CD8-positive, alpha-beta memory T cell (primary cell): ENCODE data around the gene TCAP. TPM values are rescaled to one million over a fixed set of nuclear protein-coding genes. Genes with fewer than 3 reads are reported as not detected.

Experiments
- CTCF ChIA-PET: fragments of 350-600 bp; sonication (Branson Sonifier 250); formaldehyde crosslinking; loops from one replicate; lab custom pipeline; 2021; ENCODE audit warnings: antibody characterized with exemption; lab: Charles Lee
- POLR2A ChIA-PET: fragments of 350-600 bp; sonication (Branson Sonifier 250); formaldehyde crosslinking; loops from one replicate; lab custom pipeline; 2021; ENCODE audit warnings: antibody characterized with exemption; lab: Charles Lee
- DNase-seq, 5 donors: peaks; one replicate each; pipeline versions ENCODE4 v3.0.0 to v3.0.0-alpha.2; 2020 to 2022; ENCODE audit warnings: mixed read lengths in 1 of 5
- H3K27ac ChIP-seq: one replicate; pipeline ENCODE4 v1.7.0; 2013; ENCODE audit warnings: low read depth, mild to moderate bottlenecking, low read length, moderate library complexity
- H3K27me3 ChIP-seq: 2 replicates; pipeline ENCODE4 v1.7.0; 2013; ENCODE audit warnings: low read length, mild to moderate bottlenecking; ENCODE audit not compliant: insufficient read depth, poor library complexity, severe bottlenecking
- H3K36me3 ChIP-seq: 2 replicates; pipeline ENCODE4 v1.7.0; 2013; ENCODE audit warnings: mild to moderate bottlenecking, low read length, moderate library complexity; ENCODE audit not compliant: insufficient read depth
- H3K4me1 ChIP-seq: 2 replicates; pipeline ENCODE4 v1.7.0; 2013; ENCODE audit warnings: mild to moderate bottlenecking, low read length, moderate library complexity; ENCODE audit not compliant: insufficient read depth
- H3K4me3 ChIP-seq: 2 replicates; pipeline ENCODE4 v1.7.0; 2013; ENCODE audit warnings: mild to moderate bottlenecking, low read length
- H3K9me3 ChIP-seq: 2 replicates; pipeline ENCODE4 v1.7.0; 2013; ENCODE audit warnings: mild to moderate bottlenecking, low read length
- H3K27ac Mint-ChIP-seq, 8 donors: one replicate each; pipeline ENCODE4 v1.8.0; 2020 to 2021; ENCODE audit warnings: mixed read lengths in 8 of 8, mild to moderate bottlenecking in 6 of 8, inconsistent platforms in 3 of 8, moderate library complexity in 3 of 8
- H3K27me3 Mint-ChIP-seq, 2 donors: one replicate each; pipeline ENCODE4 v1.8.0; 2020 to 2021; ENCODE audit warnings: mixed read lengths in 2 of 2, mild to moderate bottlenecking in 1 of 2, moderate library complexity in 1 of 2
- H3K36me3 Mint-ChIP-seq, 3 donors: one replicate each; pipeline ENCODE4 v1.8.0; 2020 to 2021; ENCODE audit warnings: mixed read lengths in 3 of 3, inconsistent platforms in 1 of 3, mild to moderate bottlenecking in 1 of 3
- H3K4me1 Mint-ChIP-seq, 3 donors: one replicate each; pipeline ENCODE4 v1.8.0; 2020 to 2021; ENCODE audit warnings: mixed read lengths in 3 of 3, inconsistent platforms in 1 of 3, mild to moderate bottlenecking in 1 of 3
- H3K4me3 Mint-ChIP-seq, 7 donors: one replicate each; pipeline ENCODE4 v1.8.0; 2020 to 2021; ENCODE audit warnings: mixed read lengths in 7 of 7, mild to moderate bottlenecking in 6 of 7, moderate library complexity in 4 of 7, inconsistent platforms in 2 of 7
- H3K9me3 Mint-ChIP-seq, 5 donors: one replicate each; pipeline ENCODE4 v1.8.0; 2020 to 2022; ENCODE audit warnings: mixed read lengths in 5 of 5, mild to moderate bottlenecking in 3 of 5, moderate library complexity in 2 of 5, inconsistent platforms in 1 of 5
- polyA plus RNA-seq: library from polyadenylated mRNA; unstranded; fragments of 300-500 nt; fragmentation: Illumina TruSeq; gene quantifications from one replicate; pipeline ENCODE4 v1.2.3, GENCODE V29; 2021
- total RNA-seq, 2 experiments: library from RNA; stranded (reverse); gene quantifications; one replicate each; pipeline ENCODE4 v1.2.3, GENCODE V29; 2021

Gene TCAP
- total and polyA plus RNA-seq, 3 experiments from 2014 or later = 0.97 to 1.6 TPM; not detected in 1

DNA sequence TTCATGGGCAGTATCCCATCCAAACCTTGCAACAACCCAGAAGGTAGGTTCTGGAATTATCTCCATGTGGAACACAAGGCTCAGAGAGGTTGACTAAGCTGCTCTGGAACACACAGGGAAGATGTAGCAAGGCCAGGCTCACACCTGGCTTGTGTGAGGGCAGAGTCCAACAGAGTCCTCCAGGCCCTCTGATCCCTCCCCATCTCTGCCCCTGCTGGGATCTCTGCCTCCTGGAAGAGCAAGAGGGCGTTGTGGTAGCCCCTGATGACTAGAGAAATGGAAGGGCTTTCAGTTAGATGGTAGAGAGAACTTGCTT, 45.4 kb upstream of the TCAP start:
- peaks cover 0 to 13% of the 10 kb centered on the region in 2 donors for H3K27me3 Mint-ChIP-seq
- H3K27ac ChIP-seq = no peak overlapping the region
- peaks cover 20 to 30% (median 20%) of the 10 kb centered on the region in 3 donors for H3K4me1 Mint-ChIP-seq
- H3K27ac Mint-ChIP-seq = peak overlapping the region in 1 of 8 donors; percentile 56
- peaks cover 4% of the 10 kb centered on the region for H3K27me3 ChIP-seq
- H3K36me3 ChIP-seq = no peaks in the 10 kb centered on the region
- H3K4me1 ChIP-seq = peaks cover 27% of the 10 kb centered on the region
- peak overlapping the region in 1 of 7 donors; percentile 20 for H3K4me3 Mint-ChIP-seq
- H3K9me3 ChIP-seq = no peaks in the 10 kb centered on the region
- ChIA-PET POLR2A (interaction anchor here (0.5 to 1.4 kb wide), 3 partner anchors 18 to 224 kb away, joined by 3 to 5 read pairs (median 3); partner anchors contain the start of gene STARD3), CTCF (interaction anchor here (1.1 to 11.4 kb wide), 5 partner anchors 13 to 361 kb away, joined by 3 to 161 read pairs (median 4); partner anchors contain the start of genes MIEN1, PSMD3 and STARD3)
- no peak overlapping the region for H3K4me3 ChIP-seq
- H3K36me3 Mint-ChIP-seq = peaks cover 0 to 2% (median 0%) of the 10 kb centered on the region in 3 donors
- no peaks in the 10 kb centered on the region for H3K9me3 Mint-ChIP-seq
- DNase-seq = no peak

DNA sequence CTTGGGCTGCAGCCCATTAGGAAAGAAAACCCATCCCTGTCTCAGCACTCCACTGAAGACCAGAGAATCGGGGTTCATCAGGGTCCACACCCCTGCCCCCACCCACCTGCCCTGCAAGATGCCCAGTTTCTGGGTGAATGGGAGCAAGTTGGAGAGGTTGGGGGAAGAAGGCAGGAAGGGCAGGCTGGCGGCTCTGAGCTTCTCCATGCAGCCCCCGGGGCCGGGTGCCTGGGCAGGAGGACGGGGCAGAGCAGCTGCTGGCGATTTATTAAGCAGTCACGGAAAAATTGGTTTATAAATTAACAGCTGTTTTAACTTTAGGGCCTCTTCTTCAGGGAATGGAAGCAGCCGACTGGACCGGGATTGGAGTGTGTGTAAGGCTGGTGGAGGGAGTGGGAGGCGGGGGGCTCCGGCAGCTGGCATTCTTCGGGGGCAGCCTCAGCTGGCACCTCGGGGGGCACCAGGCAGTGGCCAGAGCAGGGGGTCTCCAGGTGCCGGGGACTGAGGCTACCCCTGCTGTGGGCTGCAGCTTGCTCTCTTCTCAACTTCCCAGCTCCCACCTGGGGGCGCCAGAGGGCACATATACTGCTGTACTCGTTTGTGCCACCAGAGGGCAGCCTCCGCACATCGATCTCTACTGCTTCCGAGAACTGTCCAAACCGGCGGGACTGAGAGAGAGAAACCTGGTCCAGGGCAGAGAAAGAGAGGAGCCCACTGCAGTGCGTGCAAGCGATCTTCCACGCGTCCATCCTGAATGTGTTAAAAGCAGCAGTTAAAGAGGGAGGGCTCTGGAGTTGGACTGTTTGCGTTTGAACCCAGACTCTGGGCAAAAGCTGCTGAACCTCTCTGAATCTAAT, 43.4 kb upstream of the TCAP start:
- ChIA-PET POLR2A (interaction anchor here (0.6 to 1.3 kb wide), 3 partner anchors 9 to 181 kb away, joined by 3 to 9 read pairs (median 3); partner anchors contain the start of gene PGAP3), CTCF (interaction anchor here (0.6 to 11.4 kb wide), 69 partner anchors 8 to 597 kb away, joined by 3 to 161 read pairs (median 4); partner anchors contain the start of genes IKZF3, MIEN1, NEUROD2 and PGAP3)
- Histone ChIP-seq H3K36me3 (no peaks in the 10 kb centered on the region), H3K4me1 (peaks cover 32% of the 10 kb centered on the region), H3K4me3 (peak overlapping the region; percentile 50), H3K27ac (peak overlapping the region; percentile 57), H3K27me3 (peaks cover 17% of the 10 kb centered on the region), H3K9me3 (no peaks in the 10 kb centered on the region)
- Mint-ChIP-seq H3K27me3 (peaks cover 10 to 14% of the 10 kb centered on the region in 2 donors), H3K4me3 (peak overlapping the region; percentile 70 to 91 (median 83)), H3K4me1 (peaks cover 20 to 34% (median 22%) of the 10 kb centered on the region in 3 donors), H3K9me3 (no peaks in the 10 kb centered on the region), H3K27ac (peak overlapping the region; percentile 80 to 92 (median 87)), H3K36me3 (no peaks in the 10 kb centered on the region)
- DNase-seq = peak; percentile 80 to 89 (median 83)

DNA sequence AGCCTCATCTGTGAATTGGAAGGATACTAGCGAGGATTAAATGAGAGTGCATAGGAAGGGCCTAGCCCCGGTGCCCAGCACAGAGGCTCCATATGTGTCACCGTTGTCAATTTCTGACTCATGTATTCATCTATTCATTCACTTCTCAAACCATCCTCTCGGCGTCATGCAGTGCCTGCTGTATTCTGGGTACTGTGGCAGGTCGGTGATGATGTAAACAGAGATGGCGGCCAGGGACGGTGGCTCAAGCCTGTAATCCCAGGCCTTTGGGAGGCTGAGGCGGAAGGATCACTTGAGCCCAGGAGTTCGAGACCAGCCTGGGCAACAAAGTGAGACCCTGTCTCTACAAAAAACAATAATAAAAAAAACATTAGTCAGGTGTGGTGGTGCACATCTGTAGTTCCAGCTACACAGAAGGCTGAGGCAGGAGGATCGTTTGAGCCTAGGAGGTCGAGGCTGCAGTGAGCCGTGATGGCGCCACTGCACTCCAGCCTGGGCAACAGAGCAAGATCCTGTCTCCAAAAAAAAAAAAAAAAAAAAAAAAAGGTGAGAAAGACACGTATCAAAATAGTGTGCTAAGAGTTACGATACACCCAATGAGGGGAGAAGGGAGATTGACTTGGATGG, 42.7 kb upstream of the TCAP start:
- Histone ChIP-seq H3K27me3 (peaks cover 17% of the 10 kb centered on the region), H3K9me3 (no peaks in the 10 kb centered on the region), H3K4me1 (peaks cover 31% of the 10 kb centered on the region), H3K36me3 (no peaks in the 10 kb centered on the region), H3K4me3 (peak overlapping the region; percentile 50), H3K27ac (peak overlapping the region; percentile 57)
- Mint-ChIP-seq H3K9me3 (no peaks in the 10 kb centered on the region), H3K4me1 (peaks cover 18 to 37% (median 20%) of the 10 kb centered on the region in 3 donors), H3K4me3 (peak overlapping the region; percentile 70 to 91 (median 83)), H3K27me3 (peaks cover 10 to 16% of the 10 kb centered on the region in 2 donors), H3K36me3 (no peaks in the 10 kb centered on the region), H3K27ac (peak overlapping the region; percentile 80 to 92 (median 87))
- POLR2A ChIA-PET = interaction anchor here (0.6 to 1.3 kb wide), 4 partner anchors 8 to 180 kb away, joined by 3 to 9 read pairs (median 4); partner anchors contain the start of gene PGAP3
- CTCF ChIA-PET = interaction anchor here (0.8 to 11.4 kb wide), 42 partner anchors 9 to 596 kb away, joined by 3 to 161 read pairs (median 5); partner anchors contain the start of genes IKZF3, MIEN1, PNMT and STARD3
- DNase-seq = peak in 3 of 5 donors; percentile 14 to 71 (median 27)

DNA sequence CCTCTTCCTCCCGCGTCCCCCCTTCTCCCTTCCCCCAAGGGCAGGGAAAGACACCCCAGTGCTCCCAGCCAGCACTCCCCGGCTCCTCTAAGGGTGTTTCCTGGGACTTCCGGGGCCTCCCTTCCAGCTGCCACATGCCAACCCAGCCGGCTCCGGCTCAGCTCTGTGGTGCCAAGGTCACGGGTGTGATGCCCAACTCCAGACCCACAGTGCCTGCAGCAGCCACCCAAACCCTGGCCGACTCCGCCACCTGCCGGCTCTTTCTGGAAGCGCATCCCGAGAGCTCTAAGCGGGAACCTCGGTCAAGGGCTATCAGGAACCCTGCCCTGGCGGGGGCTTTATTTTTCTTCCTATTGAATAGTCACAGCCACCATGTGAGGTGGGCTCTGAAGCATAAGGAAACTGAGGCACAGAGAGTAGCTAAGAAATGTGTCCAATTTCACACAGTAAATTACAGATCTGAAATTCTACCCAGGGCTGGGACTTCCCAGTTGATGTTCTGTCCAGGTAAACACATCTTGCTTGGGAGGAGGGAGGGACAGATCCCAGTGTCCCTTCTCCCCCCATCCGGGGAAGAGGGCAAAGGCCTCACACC, 41.7 kb upstream of the TCAP start:
- H3K36me3 ChIP-seq = no peaks in the 10 kb centered on the region
- H3K9me3 Mint-ChIP-seq = no peaks in the 10 kb centered on the region
- peak; percentile 74 to 87 (median 79) for DNase-seq
- no peaks in the 10 kb centered on the region for H3K9me3 ChIP-seq
- H3K27ac Mint-ChIP-seq = peak overlapping the region in 3 of 8 donors; percentile 50 to 87 (median 69)
- H3K27me3 Mint-ChIP-seq = peaks cover 17 to 23% of the 10 kb centered on the region in 2 donors
- H3K4me3 ChIP-seq = no peak overlapping the region
- H3K4me1 Mint-ChIP-seq = peaks cover 15 to 32% (median 20%) of the 10 kb centered on the region in 3 donors
- H3K27me3 ChIP-seq = peaks cover 23% of the 10 kb centered on the region
- H3K4me3 Mint-ChIP-seq = peak overlapping the region in 4 of 7 donors; percentile 54 to 78 (median 64)
- H3K4me1 ChIP-seq = peaks cover 28% of the 10 kb centered on the region
- ChIA-PET CTCF (interaction anchor here (0.7 to 11.4 kb wide), 22 partner anchors 10 to 333 kb away, joined by 3 to 161 read pairs (median 6); partner anchors contain the start of genes MIEN1, PNMT, STARD3 and TCAP), POLR2A (interaction anchor here (1.0 to 1.1 kb wide), 2 partner anchors 76 to 129 kb away, joined by 3 to 4 read pairs; no protein-coding TSS in a partner anchor)
- H3K27ac ChIP-seq = no peak overlapping the region
- H3K36me3 Mint-ChIP-seq = no peaks in the 10 kb centered on the region

DNA sequence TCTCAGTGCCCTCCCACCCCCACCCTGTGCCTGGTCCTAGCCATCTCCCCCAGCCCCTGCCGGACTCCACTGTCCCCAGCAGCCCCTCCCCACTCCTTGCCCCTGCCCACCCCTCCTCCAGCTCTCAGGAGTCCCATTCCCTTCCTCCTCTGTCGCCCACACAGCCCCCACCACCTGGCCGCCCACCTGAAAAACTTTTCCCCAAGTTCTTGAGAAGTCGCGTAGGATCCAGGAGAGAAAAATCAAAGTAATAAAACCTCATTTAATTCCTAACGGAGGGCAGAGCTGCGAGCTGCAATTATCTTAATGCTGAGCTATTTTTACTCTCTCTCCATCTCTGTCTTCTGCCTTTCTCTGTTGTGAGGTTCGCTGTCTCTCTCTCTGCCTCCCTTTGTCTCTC, 40.8 kb upstream of the TCAP start:
- POLR2A ChIA-PET = interaction anchor here (0.6 kb wide), 1 partner anchor 182 kb away, joined by 3 read pairs; no protein-coding TSS in a partner anchor
- Mint-ChIP-seq H3K27ac (no peak overlapping the region), H3K27me3 (peaks cover 22 to 27% of the 10 kb centered on the region in 2 donors), H3K4me3 (peak overlapping the region in 1 of 7 donors; percentile 38), H3K4me1 (peaks cover 13 to 30% (median 20%) of the 10 kb centered on the region in 3 donors), H3K36me3 (no peaks in the 10 kb centered on the region), H3K9me3 (no peaks in the 10 kb centered on the region)
- Histone ChIP-seq H3K4me3 (no peak overlapping the region), H3K27me3 (peaks cover 23% of the 10 kb centered on the region), H3K36me3 (no peaks in the 10 kb centered on the region), H3K27ac (no peak overlapping the region), H3K9me3 (no peaks in the 10 kb centered on the region), H3K4me1 (peaks cover 27% of the 10 kb centered on the region)
- CTCF ChIA-PET = interaction anchor here (1.1 to 11.4 kb wide), 9 partner anchors 9 to 356 kb away, joined by 3 to 161 read pairs (median 15); partner anchors contain the start of genes MIEN1, PNMT, PSMD3 and STARD3
- DNase-seq = no peak

DNA sequence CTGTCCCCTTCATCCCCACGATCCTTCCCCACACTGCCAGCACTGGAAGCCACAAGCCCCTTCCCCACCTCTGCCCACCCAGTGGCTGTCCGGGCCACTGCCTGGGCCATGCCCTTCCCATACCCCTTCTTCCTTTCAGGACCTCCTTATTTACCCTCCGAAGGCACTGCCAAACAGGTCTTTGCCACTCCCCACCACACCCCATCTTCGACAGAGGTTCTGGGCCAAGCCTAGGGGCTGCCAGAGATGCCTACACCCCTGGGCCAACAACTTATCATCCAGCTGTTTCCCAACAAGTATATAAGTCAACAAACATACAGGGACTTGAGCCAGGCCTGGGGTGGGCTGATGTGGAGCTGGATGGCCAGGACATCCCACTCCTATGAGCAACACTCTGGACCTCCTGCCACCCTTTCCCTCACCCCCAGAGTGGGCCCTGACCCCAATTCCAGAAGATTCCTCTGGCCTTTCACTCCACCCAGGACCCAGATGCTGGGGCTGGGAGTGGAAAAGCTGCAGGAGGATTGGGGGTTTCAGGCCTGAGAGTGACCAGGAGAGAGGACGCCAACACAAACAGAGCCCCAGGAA, 39.9 kb upstream of the TCAP start:
- CTCF ChIA-PET = interaction anchor here (0.5 to 11.4 kb wide), 9 partner anchors 8 to 355 kb away, joined by 3 to 161 read pairs (median 4); partner anchors contain the start of genes PNMT, PSMD3 and STARD3
- Mint-ChIP-seq H3K4me1 (peaks cover 13 to 30% (median 20%) of the 10 kb centered on the region in 3 donors), H3K36me3 (no peaks in the 10 kb centered on the region), H3K27me3 (peaks cover 22 to 29% of the 10 kb centered on the region in 2 donors), H3K9me3 (no peaks in the 10 kb centered on the region), H3K4me3 (peak overlapping the region in 2 of 7 donors; percentile 37 to 39), H3K27ac (no peak overlapping the region)
- Histone ChIP-seq H3K4me3 (no peak overlapping the region), H3K9me3 (no peaks in the 10 kb centered on the region), H3K27ac (no peak overlapping the region), H3K27me3 (peaks cover 23% of the 10 kb centered on the region), H3K4me1 (peaks cover 27% of the 10 kb centered on the region), H3K36me3 (no peaks in the 10 kb centered on the region)
- no peak for DNase-seq
- POLR2A ChIA-PET = interaction anchor here (0.5 kb wide), 1 partner anchor 831 kb away, joined by 11 read pairs; no protein-coding TSS in a partner anchor
